Measurements from ENCODE around the gene WDR5B.

The WDR5B gene

DNA sequence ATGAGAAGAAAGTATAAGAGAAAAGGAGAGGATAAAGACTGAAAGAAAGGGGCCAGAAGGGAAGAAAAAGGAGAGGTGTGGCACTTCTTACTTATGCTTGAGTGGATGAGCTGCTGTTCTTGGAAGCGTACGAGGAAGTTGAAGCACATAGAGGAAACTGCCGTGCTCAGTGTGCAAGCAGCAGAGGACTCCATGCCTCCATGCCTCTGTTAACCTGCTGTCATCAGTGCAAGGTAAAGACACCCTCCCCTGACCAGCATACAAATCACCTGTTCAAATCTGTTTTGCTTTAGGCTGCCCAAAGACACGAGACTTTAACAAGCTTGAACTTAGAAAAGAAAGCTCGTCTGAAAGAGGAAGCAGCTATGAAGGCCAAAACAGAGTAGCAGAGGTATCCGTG lies 6.4 kb downstream of the WDR5B start:
- DNase-seq (ENCODE audit: low read depth in 2 of 2) = no peak

- DNase-seq (ENCODE audit: low read depth in 2 of 2) = no peak
Measured at GRCh38 chr3:122407946-122408345, 7.9 kb downstream of the WDR5B start.

DNA sequence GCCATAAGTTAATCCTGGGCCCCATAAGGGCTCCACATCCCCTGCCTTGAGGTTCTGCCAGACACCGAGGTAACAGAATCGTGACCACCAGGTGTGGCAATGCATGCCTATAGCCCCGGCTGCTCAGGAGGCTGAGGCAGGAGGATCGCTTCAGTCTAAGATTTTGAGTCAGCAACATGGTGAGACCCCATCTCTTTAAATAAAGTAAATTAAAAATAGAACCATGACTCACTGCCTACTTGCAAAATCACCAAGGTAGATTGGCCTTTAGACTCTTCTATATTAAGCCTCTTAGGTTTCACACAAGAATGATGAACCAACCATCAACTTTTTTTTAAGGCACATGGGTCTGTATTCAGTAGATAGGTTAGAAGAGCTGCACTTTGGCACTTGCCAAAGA lies 9.7 kb downstream of the WDR5B start:
- DNase-seq (ENCODE audit: low read depth in 2 of 2) = no peak

DNA sequence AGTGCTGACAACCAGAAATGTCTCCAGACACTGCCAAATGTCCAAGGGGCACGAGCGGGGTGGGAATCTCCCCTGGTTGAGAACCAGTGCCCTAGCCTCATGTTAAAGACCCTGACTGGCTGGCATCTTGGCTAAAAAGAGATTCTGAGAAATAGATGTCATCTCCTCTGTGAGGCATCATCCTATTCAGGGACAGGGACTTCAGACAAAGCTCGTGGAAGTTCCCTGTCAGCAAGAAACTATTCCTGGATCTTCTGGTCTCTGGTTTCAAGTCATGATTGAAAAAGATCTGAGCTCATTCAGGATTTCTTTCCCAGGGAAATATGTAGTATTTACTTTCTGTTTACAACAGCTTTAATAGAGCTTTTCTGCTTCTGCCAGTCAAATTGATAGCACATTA lies 10.8 kb downstream of the WDR5B start:
- DNase-seq (ENCODE audit: low read depth in 2 of 2) = no peak

DNA sequence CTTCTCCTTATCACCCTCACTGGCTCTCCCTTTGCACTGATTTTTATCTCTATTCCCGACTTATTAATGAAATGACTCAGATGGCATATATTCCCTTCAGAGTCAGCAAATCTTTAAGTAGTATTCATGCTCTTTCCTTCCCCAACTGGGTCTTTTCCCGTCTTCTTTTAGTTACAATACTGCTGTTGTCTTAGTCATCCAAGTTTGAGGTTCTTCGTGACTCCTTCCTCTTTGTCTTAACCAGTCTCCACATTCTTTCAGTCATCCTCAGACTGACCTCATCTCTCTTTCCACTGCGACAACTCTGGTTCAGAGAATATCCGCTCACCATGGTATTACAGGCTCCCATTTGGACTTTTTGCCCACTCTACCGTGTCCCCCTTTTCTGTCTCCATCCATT lies 12.4 kb downstream of the WDR5B start:
- DNase-seq (ENCODE audit: low read depth in 2 of 2) = no peak

GRCh38 chr3:122398920-122399319 lies 16.9 kb downstream of the WDR5B start:
- DNase-seq (ENCODE audit: low read depth in 2 of 2) = no peak

GRCh38 chr3:122397201-122397600 lies 18.7 kb downstream of the WDR5B start:
- no peak for DNase-seq (ENCODE audit: low read depth in 2 of 2)

- DNase-seq (ENCODE audit: low read depth in 2 of 2) = no peak
Measured at GRCh38 chr3:122396511-122396910, 19.4 kb downstream of the WDR5B start.

DNA sequence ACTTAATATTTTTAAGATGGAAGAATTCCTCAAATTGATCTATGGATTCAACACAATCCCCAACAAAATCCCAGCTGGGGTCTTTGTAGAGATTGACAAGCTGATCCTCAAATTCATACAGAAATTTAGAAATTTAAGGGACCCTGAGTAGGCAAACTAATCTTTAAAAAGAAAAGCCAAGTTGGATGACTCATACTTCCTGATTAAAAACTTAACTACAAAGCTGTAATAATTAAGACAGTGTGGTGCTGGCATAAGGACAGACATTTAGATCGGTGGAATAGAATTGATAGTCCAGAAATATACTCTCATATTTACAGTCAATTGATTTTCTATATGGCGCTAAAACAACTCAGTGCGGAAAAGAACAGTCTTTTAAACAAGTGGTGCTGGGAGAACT lies 20.3 kb downstream of the WDR5B start:
- DNase-seq (ENCODE audit: low read depth in 2 of 2) = no peak

DNA sequence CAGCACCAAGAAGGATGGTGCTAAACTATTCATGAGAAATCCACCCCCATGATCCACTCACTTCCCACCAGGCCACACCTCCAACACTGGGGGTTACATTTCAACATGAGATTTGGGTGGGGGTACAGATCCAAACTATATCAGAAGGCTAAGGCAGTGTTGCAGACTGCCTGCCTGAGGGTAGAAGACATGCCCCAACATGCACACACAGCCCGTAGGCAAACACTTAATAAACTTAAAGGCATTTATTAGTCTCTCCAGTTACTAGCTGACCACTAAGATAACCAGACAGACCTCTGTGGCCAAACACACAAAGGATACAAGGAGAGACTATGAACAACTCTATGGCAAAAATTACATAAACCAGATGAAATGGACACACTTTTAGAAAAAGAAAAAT lies 21.7 kb downstream of the WDR5B start:
- no peak for DNase-seq (ENCODE audit: low read depth in 2 of 2)

- no peak for DNase-seq (ENCODE audit: low read depth in 2 of 2)
Measured at GRCh38 chr3:122392868-122393844, 22.7 kb downstream of the WDR5B start.

DNA sequence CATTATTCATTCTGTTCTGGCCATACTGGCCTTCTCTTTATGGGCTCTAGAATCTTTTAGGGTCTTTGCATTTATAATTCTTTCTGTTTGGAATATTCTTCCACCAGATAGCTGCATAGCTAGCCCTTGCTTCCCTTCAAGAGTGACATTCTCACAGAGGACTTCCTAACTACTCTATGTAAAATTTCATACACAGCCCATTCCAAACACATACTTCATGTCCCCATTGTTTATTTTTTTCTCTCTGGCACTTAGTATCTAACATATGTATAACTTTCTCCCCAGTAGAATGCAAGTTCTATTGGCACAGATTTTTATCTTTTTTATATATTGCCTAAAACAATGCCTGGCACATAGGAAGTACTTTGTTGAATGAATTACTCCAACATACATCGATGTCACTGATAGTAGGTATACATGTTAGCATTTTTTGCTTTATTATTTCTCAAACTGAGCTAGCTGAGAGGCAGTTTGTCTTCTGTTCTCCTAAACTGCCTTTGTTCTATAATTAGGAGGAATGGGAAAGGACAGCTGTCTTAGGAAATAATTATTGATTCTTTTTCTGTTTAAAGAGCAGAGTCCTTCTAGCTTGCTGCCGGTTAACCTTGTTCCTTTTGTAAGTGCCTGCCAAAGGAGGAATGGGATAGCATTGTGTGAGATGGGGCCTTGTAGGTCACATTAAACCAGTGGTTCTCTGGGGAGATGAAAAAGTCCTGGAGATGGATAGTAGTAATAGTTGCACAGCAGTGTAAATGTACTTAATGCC lies 24.0 kb downstream of the WDR5B start:
- no peak for DNase-seq (ENCODE audit: low read depth in 2 of 2)

DNA sequence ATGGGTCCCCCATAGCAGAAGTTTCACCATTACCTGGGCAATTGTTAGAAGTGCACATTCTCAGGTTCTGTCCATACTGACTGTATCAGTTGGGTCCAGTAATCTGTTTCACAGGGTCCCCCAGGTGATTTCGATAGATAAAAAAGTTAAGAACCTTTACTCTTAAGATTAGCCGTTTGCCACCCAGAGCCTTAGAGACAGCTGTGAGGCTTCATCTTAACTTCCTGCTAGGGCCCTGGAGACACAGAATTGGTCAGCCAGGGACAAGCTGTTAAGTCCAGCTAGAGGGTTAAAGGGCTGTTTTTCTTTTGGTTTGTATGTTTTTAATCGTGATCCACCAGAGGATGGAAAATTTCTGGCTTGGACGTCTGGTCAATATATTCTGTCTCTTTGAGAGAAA lies 25.2 kb downstream of the WDR5B start:
- DNase-seq (ENCODE audit: low read depth in 2 of 2) = no peak

DNA sequence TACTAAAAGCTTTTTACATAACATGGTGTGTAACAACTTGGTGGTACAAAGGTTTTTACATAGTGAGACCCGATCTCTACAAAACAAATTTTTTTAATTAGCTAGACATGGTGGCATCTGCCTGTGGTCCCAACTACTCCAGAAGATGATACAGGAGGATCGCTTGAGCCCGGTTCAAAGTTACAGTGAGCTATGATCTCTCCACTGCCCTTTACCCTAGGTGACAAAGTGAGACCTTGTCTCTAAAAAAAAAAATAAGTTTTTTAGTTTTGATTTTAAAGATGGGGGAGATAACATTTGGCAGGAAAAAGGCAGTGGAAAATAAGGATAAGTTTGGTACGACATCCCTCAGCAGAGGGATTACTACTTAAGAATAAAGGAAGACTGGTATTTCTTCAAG lies 26.0 kb downstream of the WDR5B start:
- DNase-seq (ENCODE audit: low read depth in 2 of 2) = no peak

- DNase-seq (ENCODE audit: low read depth in 2 of 2) = no peak
Measured at GRCh38 chr3:122389197-122389596, 26.7 kb downstream of the WDR5B start.

DNA sequence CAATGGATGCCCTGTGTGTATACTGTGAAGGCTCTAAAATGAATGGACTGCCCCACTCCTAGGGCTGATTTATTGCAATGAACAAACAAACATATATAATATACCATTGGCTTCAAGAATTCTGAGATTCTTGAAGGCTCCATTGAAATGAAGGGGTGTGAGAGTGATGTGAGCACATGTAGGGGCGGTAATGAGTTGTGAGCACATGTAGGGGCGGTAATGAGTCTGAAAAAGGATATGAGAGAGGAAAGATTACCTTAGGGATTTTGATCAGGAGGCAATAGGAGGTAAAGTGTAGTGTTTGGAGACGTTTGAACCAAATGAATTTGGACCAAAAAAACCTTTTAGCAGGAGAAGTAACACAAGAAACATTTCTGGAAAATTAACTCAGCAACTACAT lies 28.2 kb downstream of the WDR5B start:
- DNase-seq (ENCODE audit: low read depth in 2 of 2) = no peak

GRCh38 chr3:122383771-122384697 lies 31.8 kb downstream of the WDR5B start, which contains the start of gene FAM162A:
TSS of gene FAM162A (plus strand) at chr3:122384182. CDS start at chr3:122384266, 84 bp downstream.
- peak; percentile 89 to 92 for DNase-seq (ENCODE audit: low read depth in 2 of 2)

- peak; percentile 76 to 83 for DNase-seq (ENCODE audit: low read depth in 2 of 2)
Measured at GRCh38 chr3:122382888-122383666, 32.8 kb downstream of the WDR5B start, which contains the start of gene MIX23. TSS of gene MIX23 (minus strand) at chr3:122383231. CDS start at chr3:122383224, 7 bp downstream.

DNA sequence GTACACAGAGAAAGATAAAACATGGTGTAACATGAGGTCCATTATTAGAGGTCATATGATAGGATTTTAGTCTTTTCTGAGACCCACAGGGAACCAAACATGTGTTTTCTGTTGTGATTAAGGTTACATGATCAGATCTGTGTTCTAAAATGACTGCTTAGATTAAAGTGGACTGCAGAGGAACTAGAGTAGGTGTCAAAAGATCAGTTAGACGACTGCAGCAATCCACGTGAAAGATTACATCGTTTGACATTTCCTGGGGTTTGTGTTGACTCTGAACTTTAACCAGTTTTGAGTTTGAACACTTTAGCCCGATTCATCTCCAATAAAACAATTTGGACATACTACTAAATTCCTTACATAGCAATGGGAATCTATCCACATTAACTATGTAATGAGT lies 37.9 kb downstream of the WDR5B start:
- no peak for DNase-seq (ENCODE audit: low read depth in 2 of 2)

- no peak for DNase-seq (ENCODE audit: low read depth in 2 of 2)
Measured at GRCh38 chr3:122374034-122374433, 41.8 kb downstream of the WDR5B start.

DNA sequence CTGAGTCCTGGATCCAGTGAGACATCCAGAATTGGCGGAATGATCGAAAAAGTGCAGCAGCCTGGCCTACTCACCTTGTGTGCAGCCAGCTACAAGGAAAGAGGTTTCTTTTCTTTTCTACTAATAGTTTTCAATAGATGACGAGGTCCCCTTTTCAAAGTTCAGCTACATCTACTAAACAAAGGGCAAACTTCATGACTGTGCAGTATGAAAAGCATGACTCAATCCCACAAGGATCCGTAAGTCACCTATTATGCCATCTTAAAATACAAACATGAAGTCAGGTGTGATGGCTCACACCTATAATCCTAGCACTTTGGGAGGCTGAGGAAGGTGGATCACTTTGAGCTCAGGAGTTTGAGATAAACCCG lies 49.5 kb downstream of the WDR5B start:
- DNase-seq (ENCODE audit: low read depth in 2 of 2) = no peak

Measured in stimulated activated CD4-positive, alpha-beta T cell treated with anti-CD3 and anti-CD28 coated beads, Interleukin-4, amount 100 ng/mL, for 48 hours (primary cell).